Measurements from ENCODE around the gene SLC7A9. TPM values are rescaled to one million over a fixed set of nuclear protein-coding genes. Genes with fewer than 3 reads are reported as not detected.
A peak's percentile ranks its signal among the peaks of the same experiment; 100 is the strongest.
"Not testable (repeated sequence)": the region's sequence is repeated elsewhere in the genome, so short reads cannot be mapped to it uniquely, and the experiment has no call there.

Gene SLC7A9
- total and polyA plus RNA-seq, 4 experiments from 2014 or later, result 0.86 to 1.5 TPM; not detected in 2

- Histone ChIP-seq H3K27ac (ENCODE audit: low read depth, low read length) (no peak overlapping the region), H3K4me1 (ENCODE audit: insufficient read depth, low read length) (no peaks in the 10 kb centered on the region), H3K36me3 (ENCODE audit: insufficient read depth, low read length) (no peaks in the 10 kb centered on the region), H3K9me3 (ENCODE audit: control insufficient read depth in 1 of 2, low read length in 2 of 2) (no peaks in the 10 kb centered on the region), H3K27me3 (ENCODE audit: insufficient read depth, low read length) (no peaks in the 10 kb centered on the region), H3K4me3 (ENCODE audit: low read length in 2 of 2) (no peak overlapping the region)
- intact Hi-C loops (cut with micrococcal nuclease), result no loop called here
- Mint-ChIP-seq H3K4me1 (no peaks in the 10 kb centered on the region), H3K27me3 (no peaks in the 10 kb centered on the region), H3K27ac (no peak overlapping the region), H3K36me3 (no peaks in the 10 kb centered on the region), H3K4me3 (no peak overlapping the region), H3K9me3 (peaks cover 0 to 2% (median 0%) of the 10 kb centered on the region in 8 donors)
- POLR2A ChIA-PET (ENCODE audit: partially characterized antibody), result no interaction called here
- DNase-seq, result no peak
- CTCF ChIA-PET (ENCODE audit: partially characterized antibody), result no interaction called here
Observed at GRCh38 chr19:32868206-32868950, 1.2 kb downstream of the SLC7A9 start.

- H3K4me1 Mint-ChIP-seq; DNase-seq; intact Hi-C loops (cut with micrococcal nuclease); H3K4me1 ChIP-seq (ENCODE audit: insufficient read depth, low read length); H3K4me3 ChIP-seq (ENCODE audit: low read length in 2 of 2); H3K9me3 ChIP-seq (ENCODE audit: control insufficient read depth in 1 of 2, low read length in 2 of 2); H3K36me3 ChIP-seq (ENCODE audit: insufficient read depth, low read length); H3K27ac Mint-ChIP-seq; H3K4me3 Mint-ChIP-seq; H3K36me3 Mint-ChIP-seq; POLR2A ChIA-PET (ENCODE audit: partially characterized antibody); H3K9me3 Mint-ChIP-seq; H3K27ac ChIP-seq (ENCODE audit: low read depth, low read length); CTCF ChIA-PET (ENCODE audit: partially characterized antibody); H3K27me3 ChIP-seq (ENCODE audit: insufficient read depth, low read length); H3K27me3 Mint-ChIP-seq: not testable (repeated sequence)
Observed at GRCh38 chr19:32867436-32867835, 2.1 kb downstream of the SLC7A9 start.

- no peak overlapping the region for H3K4me3 ChIP-seq (ENCODE audit: low read length in 2 of 2)
- no peaks in the 10 kb centered on the region for H3K27me3 ChIP-seq (ENCODE audit: insufficient read depth, low read length)
- H3K9me3 ChIP-seq (ENCODE audit: control insufficient read depth in 1 of 2, low read length in 2 of 2), result no peaks in the 10 kb centered on the region
- H3K4me1 ChIP-seq (ENCODE audit: insufficient read depth, low read length), result no peaks in the 10 kb centered on the region
- Mint-ChIP-seq H3K36me3 (no peaks in the 10 kb centered on the region), H3K4me1 (no peaks in the 10 kb centered on the region), H3K9me3 (peaks cover 0 to 2% (median 0%) of the 10 kb centered on the region in 8 donors), H3K4me3 (no peak overlapping the region), H3K27me3 (no peaks in the 10 kb centered on the region), H3K27ac (no peak overlapping the region)
- CTCF ChIA-PET (ENCODE audit: partially characterized antibody), result no interaction called here
- intact Hi-C loops (cut with micrococcal nuclease), result no loop called here
- POLR2A ChIA-PET (ENCODE audit: partially characterized antibody), result no interaction called here
- H3K27ac ChIP-seq (ENCODE audit: low read depth, low read length), result no peak overlapping the region
- DNase-seq, result no peak
- H3K36me3 ChIP-seq (ENCODE audit: insufficient read depth, low read length), result no peaks in the 10 kb centered on the region
Observed at GRCh38 chr19:32866564-32867265, 2.9 kb downstream of the SLC7A9 start.

- no peaks in the 10 kb centered on the region for H3K36me3 ChIP-seq (ENCODE audit: insufficient read depth, low read length)
- H3K27me3 ChIP-seq (ENCODE audit: insufficient read depth, low read length), result no peaks in the 10 kb centered on the region
- no peak overlapping the region for H3K27ac Mint-ChIP-seq
- H3K4me1 Mint-ChIP-seq, result no peaks in the 10 kb centered on the region
- H3K4me3 ChIP-seq (ENCODE audit: low read length in 2 of 2), result no peak overlapping the region
- H3K27ac ChIP-seq (ENCODE audit: low read depth, low read length), result no peak overlapping the region
- DNase-seq, result no peak
- ChIA-PET POLR2A (ENCODE audit: partially characterized antibody) (no interaction called here), CTCF (ENCODE audit: partially characterized antibody) (no interaction called here)
- intact Hi-C loops (cut with micrococcal nuclease), result no loop called here
- H3K4me1 ChIP-seq (ENCODE audit: insufficient read depth, low read length), result no peaks in the 10 kb centered on the region
- H3K36me3 Mint-ChIP-seq, result no peaks in the 10 kb centered on the region
- no peaks in the 10 kb centered on the region for H3K27me3 Mint-ChIP-seq
- H3K4me3 Mint-ChIP-seq, result no peak overlapping the region
- H3K9me3 ChIP-seq (ENCODE audit: control insufficient read depth in 1 of 2, low read length in 2 of 2), result no peaks in the 10 kb centered on the region
- H3K9me3 Mint-ChIP-seq, result peaks cover 0 to 2% (median 0%) of the 10 kb centered on the region in 8 donors
Observed at GRCh38 chr19:32866061-32866460, 3.5 kb downstream of the SLC7A9 start.

GRCh38 chr19:32865326-32865725, 4.2 kb downstream of the SLC7A9 start:
- CTCF ChIA-PET (ENCODE audit: partially characterized antibody), result no interaction called here
- POLR2A ChIA-PET (ENCODE audit: partially characterized antibody), result no interaction called here
- no peaks in the 10 kb centered on the region for H3K36me3 ChIP-seq (ENCODE audit: insufficient read depth, low read length)
- H3K9me3 ChIP-seq (ENCODE audit: control insufficient read depth in 1 of 2, low read length in 2 of 2), result no peaks in the 10 kb centered on the region
- no peak overlapping the region for H3K4me3 Mint-ChIP-seq
- DNase-seq, result no peak
- intact Hi-C loops (cut with micrococcal nuclease), result no loop called here
- peaks cover 0 to 1% (median 0%) of the 10 kb centered on the region in 4 donors for H3K4me1 Mint-ChIP-seq
- H3K36me3 Mint-ChIP-seq, result no peaks in the 10 kb centered on the region
- no peaks in the 10 kb centered on the region for H3K27me3 Mint-ChIP-seq
- H3K27ac ChIP-seq (ENCODE audit: low read depth, low read length), result no peak overlapping the region
- H3K27me3 ChIP-seq (ENCODE audit: insufficient read depth, low read length), result no peaks in the 10 kb centered on the region
- peaks cover 0 to 2% (median 0%) of the 10 kb centered on the region in 8 donors for H3K9me3 Mint-ChIP-seq
- H3K4me1 ChIP-seq (ENCODE audit: insufficient read depth, low read length), result no peaks in the 10 kb centered on the region
- H3K4me3 ChIP-seq (ENCODE audit: low read length in 2 of 2), result no peak overlapping the region
- H3K27ac Mint-ChIP-seq, result no peak overlapping the region

GRCh38 chr19:32864318-32865007, 5.1 kb downstream of the SLC7A9 start:
- DNase-seq, result no peak
- ChIA-PET POLR2A (ENCODE audit: partially characterized antibody) (no interaction called here), CTCF (ENCODE audit: partially characterized antibody) (no interaction called here)
- Histone ChIP-seq H3K4me3 (ENCODE audit: low read length in 2 of 2) (no peak overlapping the region), H3K4me1 (ENCODE audit: insufficient read depth, low read length) (no peaks in the 10 kb centered on the region), H3K36me3 (ENCODE audit: insufficient read depth, low read length) (no peaks in the 10 kb centered on the region), H3K27me3 (ENCODE audit: insufficient read depth, low read length) (no peaks in the 10 kb centered on the region), H3K9me3 (ENCODE audit: control insufficient read depth in 1 of 2, low read length in 2 of 2) (no peaks in the 10 kb centered on the region), H3K27ac (ENCODE audit: low read depth, low read length) (no peak overlapping the region)
- Mint-ChIP-seq H3K36me3 (no peaks in the 10 kb centered on the region), H3K9me3 (peaks cover 0 to under 1% (median 0%) of the 10 kb centered on the region in 8 donors), H3K4me1 (peaks cover 0 to 1% (median 0%) of the 10 kb centered on the region in 4 donors), H3K4me3 (no peak overlapping the region), H3K27ac (no peak overlapping the region), H3K27me3 (no peaks in the 10 kb centered on the region)
- intact Hi-C loops (cut with micrococcal nuclease), result no loop called here

GRCh38 chr19:32863841-32864240, 5.7 kb downstream of the SLC7A9 start:
- peaks cover 0 to 1% (median 0%) of the 10 kb centered on the region in 4 donors for H3K4me1 Mint-ChIP-seq
- H3K4me3 ChIP-seq (ENCODE audit: low read length in 2 of 2), result no peak overlapping the region
- intact Hi-C loops (cut with micrococcal nuclease), result no loop called here
- H3K4me3 Mint-ChIP-seq, result no peak overlapping the region
- POLR2A ChIA-PET (ENCODE audit: partially characterized antibody), result no interaction called here
- CTCF ChIA-PET (ENCODE audit: partially characterized antibody), result no interaction called here
- H3K4me1 ChIP-seq (ENCODE audit: insufficient read depth, low read length), result no peaks in the 10 kb centered on the region
- no peaks in the 10 kb centered on the region for H3K27me3 Mint-ChIP-seq
- no peaks in the 10 kb centered on the region for H3K36me3 ChIP-seq (ENCODE audit: insufficient read depth, low read length)
- H3K9me3 Mint-ChIP-seq, result no peaks in the 10 kb centered on the region
- peak overlapping the region in 2 of 7 donors; percentile 64 to 82 for H3K27ac Mint-ChIP-seq
- no peak for DNase-seq
- H3K36me3 Mint-ChIP-seq, result no peaks in the 10 kb centered on the region
- no peaks in the 10 kb centered on the region for H3K27me3 ChIP-seq (ENCODE audit: insufficient read depth, low read length)
- no peaks in the 10 kb centered on the region for H3K9me3 ChIP-seq (ENCODE audit: control insufficient read depth in 1 of 2, low read length in 2 of 2)
- no peak overlapping the region for H3K27ac ChIP-seq (ENCODE audit: low read depth, low read length)
